AG08396 (cell line): ENCODE results near the gene BPTF.
"Not testable (repeated sequence)": the region's sequence is repeated elsewhere in the genome, so short reads cannot be mapped to it uniquely, and the experiment has no call there.

Experiments
- DNase-seq: peaks from one replicate; pipeline ENCODE4 v3.0.0; 2012; ENCODE audit warnings: low spot score, mixed read lengths

Gene BPTF

GRCh38 chr17:68013385-68013784 lies 188.1 kb downstream of the BPTF start:
- DNase-seq: no peak

DNA sequence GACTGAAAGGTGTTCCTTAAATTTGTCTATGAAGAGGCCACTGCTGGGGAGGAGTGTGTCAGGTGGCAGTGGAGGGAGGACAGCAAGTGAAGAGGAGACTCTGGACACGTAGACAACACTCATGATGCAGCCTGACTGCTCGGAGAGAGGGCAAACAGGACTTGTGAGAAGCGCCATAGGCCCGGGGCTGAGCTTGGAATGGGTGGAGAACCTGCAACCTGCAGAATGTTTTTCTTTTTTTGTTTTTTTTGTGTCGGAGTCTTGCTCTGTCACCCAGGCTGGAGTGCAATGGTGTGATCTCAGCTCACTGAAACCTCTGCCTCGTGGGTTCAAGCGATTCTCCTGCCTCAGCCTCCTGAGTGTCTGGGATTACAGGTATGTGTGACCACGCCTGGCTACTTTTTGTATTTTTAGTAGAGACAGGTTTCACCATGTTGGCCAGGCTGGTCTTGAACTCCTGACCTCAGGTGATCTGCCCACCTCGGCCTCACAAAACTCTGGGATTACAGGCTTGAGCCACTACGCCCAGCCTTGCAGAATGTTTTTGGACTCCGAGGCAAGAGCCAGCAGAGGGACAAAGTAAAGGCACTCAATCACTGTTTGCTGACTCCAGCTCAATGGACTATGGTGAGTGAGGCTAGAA lies 189.9 kb downstream of the BPTF start:
- DNase-seq: no peak

GRCh38 chr17:68016838-68017237 lies 191.5 kb downstream of the BPTF start:
- DNase-seq: no peak

- not testable (repeated sequence) for DNase-seq
Measured at GRCh38 chr17:68018493-68018892, 193.2 kb downstream of the BPTF start.

- DNase-seq: no peak
Measured at GRCh38 chr17:68019336-68019674, 194.0 kb downstream of the BPTF start.

DNA sequence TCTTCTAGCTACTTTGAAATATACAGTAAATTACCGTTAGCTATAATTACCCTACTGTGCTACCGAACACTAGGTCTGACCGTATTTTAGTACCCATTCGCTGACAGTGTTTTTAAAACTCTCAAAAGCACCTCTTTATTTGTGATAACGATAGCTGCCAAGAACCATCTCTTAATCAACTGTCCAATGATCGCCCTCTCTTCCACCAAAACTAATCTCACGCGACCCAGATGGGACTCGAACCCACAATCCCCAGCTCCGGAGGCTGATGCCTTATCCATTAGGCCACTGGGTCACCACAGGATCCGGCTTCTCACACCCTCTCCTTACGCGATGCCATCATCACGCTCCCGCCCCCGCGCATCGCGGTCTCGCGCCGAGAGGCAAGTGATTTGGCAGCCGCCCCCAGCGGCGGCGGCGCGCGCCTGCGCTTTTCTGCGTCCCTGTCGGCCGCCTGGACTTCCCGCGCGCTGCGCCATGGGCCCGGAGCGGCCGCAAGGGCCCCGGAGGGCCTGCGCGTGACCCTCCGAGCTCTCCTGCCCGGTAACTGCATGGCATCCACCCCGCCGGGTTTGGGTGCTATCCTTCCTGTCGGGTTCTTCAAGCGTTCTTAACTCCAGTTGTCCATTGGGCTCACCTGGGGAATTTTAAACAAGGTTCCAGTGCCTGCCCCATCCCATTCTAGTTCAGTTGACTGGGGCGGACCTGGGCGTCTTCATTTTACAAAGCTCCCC lies 194.5 kb downstream of the BPTF start:
- peak; percentile 98 for DNase-seq

DNA sequence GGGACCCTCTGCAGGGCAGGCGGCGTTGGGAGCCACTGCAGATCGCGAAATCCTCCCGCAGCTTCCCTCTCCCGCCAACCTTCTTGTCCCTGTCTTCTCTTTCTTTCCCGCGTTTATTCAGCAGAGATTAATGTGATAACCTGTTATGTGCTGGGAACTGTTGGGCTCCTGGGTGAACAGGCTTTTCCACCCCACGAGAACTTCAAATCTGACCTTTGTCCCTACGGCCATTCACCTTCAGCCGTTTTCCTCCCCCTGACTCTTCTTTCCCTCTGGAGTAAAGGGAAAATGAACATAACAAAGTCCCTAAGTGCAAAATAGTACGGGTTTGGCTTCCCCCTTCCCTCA lies 195.1 kb downstream of the BPTF start:
- DNase-seq: no peak

DNA sequence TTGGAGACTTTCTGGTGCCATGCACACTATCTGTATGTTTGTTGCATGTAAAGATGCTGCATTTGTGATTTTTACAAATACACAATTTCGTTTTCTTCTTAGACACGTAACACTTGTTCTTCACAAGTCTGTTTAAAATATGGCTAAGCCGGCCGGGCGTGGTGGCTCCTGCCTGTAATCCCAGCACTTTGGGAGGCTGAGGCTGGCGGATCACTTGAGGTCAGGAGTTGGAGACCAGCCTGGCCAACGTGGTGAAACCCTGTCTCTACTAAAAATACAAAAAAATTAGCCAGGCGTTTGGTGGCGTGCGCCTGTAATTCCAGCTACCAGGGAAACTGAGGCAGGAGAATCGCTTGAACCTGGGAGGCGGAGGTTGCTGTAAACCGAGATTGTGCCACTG lies 195.5 kb downstream of the BPTF start:
- not testable (repeated sequence) for DNase-seq

GRCh38 chr17:68021963-68022362 lies 196.7 kb downstream of the BPTF start:
- DNase-seq: no peak

DNA sequence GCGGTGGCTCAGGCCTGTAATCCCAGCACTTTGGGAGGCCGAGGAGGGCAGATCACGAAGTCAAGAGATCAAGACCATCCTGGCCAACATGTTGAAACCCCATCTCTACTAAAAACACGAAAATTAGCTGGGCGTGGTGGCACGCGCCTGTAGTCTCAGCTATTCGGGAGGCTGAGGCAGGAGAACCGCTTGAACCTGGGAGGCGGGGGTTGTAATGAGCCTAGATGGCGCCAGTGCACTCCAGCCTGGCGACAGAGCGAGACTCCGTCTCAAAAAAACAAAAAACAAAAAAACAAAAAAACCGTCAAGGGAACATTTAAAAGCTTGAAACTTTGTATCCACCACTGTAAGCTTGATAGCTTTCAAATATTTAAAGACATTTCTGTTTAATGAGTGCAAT lies 197.2 kb downstream of the BPTF start:
- DNase-seq: not testable (repeated sequence)

DNA sequence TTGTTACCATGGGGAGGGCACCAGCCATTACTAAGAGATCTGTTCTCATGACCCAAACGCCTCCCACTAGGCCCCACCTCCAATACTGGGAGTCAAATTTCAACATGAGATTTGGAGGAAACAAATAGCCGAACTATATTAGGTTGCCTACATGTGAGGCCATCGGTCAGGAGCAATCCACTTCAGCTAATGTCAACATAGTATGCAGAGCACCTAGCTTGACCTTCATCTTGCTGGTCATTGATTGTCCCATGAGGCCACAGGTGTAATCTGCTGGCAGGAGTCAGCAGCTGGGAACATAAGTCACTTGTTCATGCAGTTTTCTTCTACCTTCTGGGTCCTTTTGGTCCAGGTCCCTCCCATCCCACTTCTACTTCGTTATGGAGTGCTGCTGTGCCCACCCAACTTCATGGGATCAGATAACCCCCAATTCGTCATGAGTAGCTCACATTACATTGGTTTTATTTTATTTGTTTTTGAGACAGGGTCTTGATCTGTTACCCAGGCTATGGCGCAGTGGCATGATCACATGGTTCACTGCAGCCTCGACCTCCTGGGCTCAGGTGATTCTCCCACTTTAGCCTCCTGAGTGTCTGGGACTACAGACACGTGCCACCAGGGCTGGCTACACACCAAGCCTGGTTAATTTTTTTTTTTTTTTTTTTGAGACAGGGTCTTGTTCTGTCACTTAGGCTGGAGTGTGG lies 204.4 kb downstream of the BPTF start:
- DNase-seq: no peak
